GM19099 (cell line): ENCODE data around the gene GHITM.

ENCODE experiments used
- POLR2A ChIP-seq: IDR thresholded peaks from 3 replicates; pipeline ENCODE4 v1.6.1; 2011; ENCODE audit warnings: low read depth; ENCODE audit not compliant: insufficient read length; ENCODE audit errors: extremely low read depth

The GHITM gene

DNA sequence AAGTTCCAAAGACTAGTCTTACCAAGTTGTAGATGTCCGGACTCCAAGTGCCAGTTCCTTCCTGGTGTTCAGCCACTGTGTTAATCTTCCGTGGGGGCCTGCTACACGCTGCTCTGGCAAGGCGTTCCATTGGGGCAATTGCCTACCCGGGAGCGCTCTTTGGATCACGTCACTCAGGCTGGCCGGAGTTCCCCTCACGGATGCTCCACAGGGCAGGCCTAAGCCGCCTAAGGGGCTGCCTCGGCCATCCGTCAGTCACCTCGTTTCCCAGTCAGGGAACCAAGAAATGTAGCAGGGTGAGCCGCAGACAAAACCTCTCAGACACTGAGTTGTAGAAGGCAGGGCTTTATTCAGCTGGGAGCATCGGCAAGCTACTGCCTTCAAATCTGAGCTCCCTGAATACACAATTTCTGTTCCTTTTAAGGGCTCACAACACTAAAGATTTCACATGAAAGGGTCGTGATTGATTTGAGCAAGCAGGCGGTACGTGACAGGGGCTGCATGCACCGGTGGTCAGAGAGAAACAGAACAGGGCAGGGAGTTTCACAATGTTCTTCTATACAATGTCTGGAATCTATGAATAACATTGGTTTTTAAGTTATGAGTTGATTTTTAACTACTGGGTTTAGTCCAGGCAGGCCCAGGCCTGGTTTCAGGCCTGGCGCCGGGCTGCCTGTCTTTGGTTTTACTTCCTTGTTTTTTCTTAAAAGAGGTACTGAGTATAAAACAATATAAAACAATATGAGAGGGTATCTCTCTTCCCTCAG is 32.6 kb downstream of the GHITM start:
- TF ChIP-seq POLR2A, result peak; percentile 59

GRCh38 chr10:84172467-84173356 is 33.4 kb downstream of the GHITM start:
- TF ChIP-seq POLR2A, result peak; percentile 40

DNA sequence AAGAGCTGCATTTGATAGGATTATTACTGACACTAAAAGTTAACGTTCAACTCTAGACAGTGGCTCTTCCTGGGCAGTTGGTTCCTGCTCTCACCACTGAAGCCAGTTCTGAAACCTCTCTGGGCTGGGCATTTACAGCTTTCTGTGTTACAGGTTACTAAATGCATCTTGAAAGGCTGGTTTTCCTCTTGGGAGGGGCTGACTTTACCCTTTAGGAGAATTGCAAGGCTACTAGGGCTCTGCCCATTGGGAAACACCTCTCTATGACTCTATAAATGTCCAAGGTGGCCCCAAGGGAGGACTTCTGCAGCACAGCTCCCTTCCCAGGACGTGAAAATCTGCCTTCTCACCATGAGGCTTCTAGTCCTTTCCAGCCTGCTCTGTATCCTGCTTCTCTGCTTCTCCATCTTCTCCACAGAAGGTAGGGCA is 34.2 kb downstream of the GHITM start, which contains the start of gene GPR15LG:
TSS of gene GPR15LG (plus strand) at position 301 of the 429 bp plus-strand sequence. CDS start at position 352, 51 bp downstream.
- no peak for TF ChIP-seq POLR2A

- TF ChIP-seq POLR2A, result no peak
Observed at GRCh38 chr10:84175436-84175835, 36.1 kb downstream of the GHITM start.

DNA sequence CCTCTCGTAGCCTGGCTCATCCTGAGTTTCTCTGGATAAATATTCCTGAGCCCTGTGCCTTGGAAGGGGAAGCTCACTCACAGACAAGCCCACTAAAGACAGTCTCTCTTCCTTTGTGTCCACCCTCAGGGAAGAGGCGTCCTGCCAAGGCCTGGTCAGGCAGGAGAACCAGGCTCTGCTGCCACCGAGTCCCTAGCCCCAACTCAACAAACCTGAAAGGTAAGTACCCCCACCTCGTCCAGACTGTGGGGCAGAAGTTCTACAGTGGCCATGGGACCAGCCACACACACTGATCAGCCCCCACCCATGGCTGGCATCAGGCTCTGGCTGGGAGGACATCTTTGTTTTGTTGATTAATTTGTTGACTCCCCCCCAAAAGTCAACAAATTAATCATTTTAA is 37.0 kb downstream of the GHITM start:
- TF ChIP-seq POLR2A, result no peak

DNA sequence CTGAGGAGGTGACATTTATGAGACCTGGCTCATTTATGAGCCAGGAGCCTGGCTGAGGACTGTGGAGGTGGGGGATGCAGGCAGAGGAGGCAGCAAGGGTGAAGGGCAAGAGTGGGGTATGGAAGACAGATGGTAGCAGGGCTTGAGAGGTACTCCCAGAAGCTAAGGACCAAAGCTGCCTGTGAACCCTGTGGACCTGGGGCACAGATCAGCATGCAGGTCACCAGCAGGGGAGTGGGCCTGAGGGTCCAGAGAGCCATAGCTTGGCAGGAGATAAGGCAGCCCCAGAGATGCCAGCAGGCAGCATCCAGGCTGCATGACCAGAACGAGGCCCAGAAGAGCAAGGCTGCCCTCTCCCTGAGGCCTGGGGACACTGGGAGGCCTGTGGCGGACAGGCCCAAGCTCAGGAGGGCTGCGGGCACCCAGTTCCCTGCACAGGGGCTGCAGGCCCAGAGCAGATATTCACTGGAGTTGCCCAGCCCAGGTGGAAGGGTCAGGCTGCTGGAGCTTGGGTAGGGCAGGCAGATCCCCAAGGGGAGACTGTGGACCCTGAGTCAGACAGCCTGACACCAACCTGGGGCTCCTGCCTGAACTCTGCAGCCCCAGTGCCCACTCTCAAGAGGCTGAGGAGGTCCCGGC is 37.6 kb downstream of the GHITM start:
- TF ChIP-seq POLR2A, result no peak

DNA sequence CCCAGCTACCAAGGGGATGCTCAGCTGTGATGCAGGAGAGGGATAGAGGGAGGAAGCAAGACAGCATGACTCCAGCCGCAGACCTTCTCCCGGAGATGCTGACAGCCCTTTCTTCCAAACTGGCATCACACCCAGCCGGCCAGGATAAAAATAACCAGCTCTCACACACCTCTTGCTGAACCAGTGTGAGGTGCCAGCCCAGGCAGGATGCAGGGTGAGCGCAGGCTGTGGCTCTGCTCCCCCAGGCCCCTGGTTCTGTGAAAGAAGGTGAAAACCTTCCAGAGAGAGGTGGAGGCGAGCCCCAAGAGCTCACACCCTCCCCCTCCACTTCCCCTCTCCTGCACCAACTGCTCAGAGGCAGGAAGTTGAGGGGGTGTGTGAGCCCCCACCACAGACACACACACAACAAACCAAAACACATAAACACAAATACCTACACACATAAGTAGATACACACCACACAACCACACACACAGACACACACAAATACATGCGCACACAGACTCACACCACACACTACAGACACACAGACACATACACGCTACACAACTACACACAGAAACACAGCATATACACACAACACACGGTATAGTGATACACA is 38.3 kb downstream of the GHITM start:
- no peak for TF ChIP-seq POLR2A

DNA sequence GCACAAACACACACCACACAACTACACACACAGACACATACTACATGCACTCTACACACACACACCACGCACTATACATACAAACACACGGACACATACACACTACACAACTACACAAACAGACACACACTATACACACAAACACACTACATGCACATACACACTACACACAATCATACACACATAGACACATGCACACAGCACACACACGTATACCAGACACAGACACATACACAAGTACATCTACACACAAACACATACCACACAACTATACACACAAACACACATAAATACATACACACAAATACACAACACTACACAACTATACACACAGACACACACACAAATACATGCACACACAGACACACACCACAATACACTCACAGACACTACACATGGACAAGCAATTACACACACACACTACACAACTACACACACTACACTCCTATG is 38.9 kb downstream of the GHITM start:
- no peak for TF ChIP-seq POLR2A

GRCh38 chr10:84179059-84179710 is 39.9 kb downstream of the GHITM start:
- TF ChIP-seq POLR2A, result no peak

- TF ChIP-seq POLR2A, result no peak
Observed at GRCh38 chr10:84181631-84182030, 42.3 kb downstream of the GHITM start.

- no peak for TF ChIP-seq POLR2A
Observed at GRCh38 chr10:84184517-84184916, 45.2 kb downstream of the GHITM start.

DNA sequence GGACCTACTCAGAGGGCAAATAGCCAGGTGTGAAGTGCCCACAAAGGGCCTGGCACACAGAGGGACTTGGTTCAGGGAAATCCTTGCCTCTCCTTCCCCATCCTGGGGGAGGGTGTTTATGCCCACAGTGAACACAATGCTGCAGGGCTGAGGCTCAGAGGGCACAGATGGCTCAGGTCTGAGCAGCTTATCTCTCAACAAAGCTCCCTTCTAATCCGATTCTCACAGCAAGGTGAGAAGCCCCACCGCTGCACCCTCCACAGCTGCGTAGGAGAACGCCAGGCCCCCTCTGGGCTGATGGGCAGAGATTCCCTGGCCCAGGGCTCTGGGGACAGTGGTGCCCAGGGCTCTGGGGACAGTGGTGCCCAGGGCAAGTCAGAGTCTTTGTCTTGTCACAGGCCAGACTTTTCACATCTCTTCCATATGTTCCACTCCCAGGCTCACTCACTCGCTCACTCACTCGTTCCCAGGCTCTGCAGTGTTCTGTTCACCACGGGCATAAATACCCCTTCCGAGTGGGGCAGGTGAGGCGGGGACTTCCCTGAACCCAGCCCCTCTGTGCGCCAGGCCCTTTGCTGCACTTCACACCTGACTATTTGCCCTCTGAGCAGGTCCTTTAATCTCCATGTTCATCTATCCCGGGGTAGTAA is 46.3 kb downstream of the GHITM start:
- TF ChIP-seq POLR2A, result no peak

DNA sequence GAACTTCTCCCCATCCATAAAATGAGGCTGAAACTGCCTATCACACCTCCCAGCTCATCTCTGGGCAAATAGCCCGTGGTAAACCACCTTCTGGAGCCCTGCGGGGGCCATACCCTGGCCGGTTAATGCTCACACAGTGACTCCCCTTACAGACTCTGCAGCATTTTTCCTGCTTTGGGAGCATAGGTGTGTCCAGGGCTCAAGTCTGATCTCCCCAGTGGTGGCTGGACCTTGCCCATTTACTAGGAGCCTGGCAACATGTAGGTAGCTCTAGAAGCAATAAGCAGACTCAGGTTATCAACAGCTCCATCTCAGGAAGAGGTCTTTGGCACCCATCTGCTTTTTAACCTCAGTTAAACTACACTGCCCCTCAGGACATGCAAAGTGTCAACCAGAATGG is 49.5 kb downstream of the GHITM start:
- no peak for TF ChIP-seq POLR2A

- no peak for TF ChIP-seq POLR2A
Observed at GRCh38 chr10:84190621-84191020, 51.3 kb downstream of the GHITM start.
